Measurements from ENCODE around the gene TTLL5.

The TTLL5 gene

GRCh38 chr14:75773046-75773445, 112.0 kb downstream of the TTLL5 start:
- DNase-seq (ENCODE audit: low read depth, low spot score) = no peak
- H3K27ac ChIP-seq = no peak overlapping the region

DNA sequence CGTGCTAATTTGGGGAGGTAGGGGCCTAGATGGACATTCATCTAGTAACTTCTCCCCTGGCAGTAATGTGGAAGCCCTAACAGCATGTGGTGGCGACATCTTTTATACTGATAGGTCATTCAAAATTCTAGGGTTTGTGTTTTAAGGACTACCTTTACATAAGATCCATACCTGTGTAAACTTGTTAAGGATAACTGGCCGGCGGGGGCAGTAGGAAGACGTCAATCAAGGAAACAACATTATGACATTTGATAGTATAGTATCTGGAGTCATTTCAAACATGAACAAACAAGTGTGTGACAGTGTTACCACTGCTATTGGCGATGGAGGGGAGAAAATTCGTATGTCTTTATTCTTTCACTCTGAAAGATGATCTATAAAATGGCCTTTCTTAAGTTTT, 120.0 kb downstream of the TTLL5 start:
- no peak overlapping the region for H3K27ac ChIP-seq
- no peak for DNase-seq (ENCODE audit: low read depth, low spot score)

- DNase-seq (ENCODE audit: low read depth, low spot score) = no peak
- no peak overlapping the region for H3K27ac ChIP-seq
Measured at GRCh38 chr14:75783184-75783583, 122.1 kb downstream of the TTLL5 start.

GRCh38 chr14:75783602-75784313, 122.7 kb downstream of the TTLL5 start:
- DNase-seq (ENCODE audit: low read depth, low spot score) = no peak
- H3K27ac ChIP-seq = no peak overlapping the region

DNA sequence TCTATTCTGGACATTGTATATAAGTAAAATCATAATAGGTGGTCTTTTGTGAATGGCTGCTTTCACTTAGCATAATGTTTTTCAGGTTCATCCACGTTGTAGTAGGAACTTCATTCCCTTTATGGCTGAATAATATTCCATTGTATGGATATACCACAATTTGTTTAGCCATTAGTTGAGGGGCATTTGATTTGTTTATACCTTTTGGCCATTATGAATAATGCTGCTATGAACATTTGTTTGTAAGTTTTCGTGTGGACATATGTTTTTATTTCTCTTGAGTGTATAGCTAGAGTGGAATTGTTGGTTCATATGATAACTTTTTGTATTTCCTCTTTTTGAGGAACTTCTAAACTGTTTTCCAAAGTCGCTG, 123.3 kb downstream of the TTLL5 start:
- no peak overlapping the region for H3K27ac ChIP-seq
- DNase-seq (ENCODE audit: low read depth, low spot score) = no peak

GRCh38 chr14:75793806-75794205, 132.8 kb downstream of the TTLL5 start:
- DNase-seq (ENCODE audit: low read depth, low spot score) = no peak
- no peak overlapping the region for H3K27ac ChIP-seq

DNA sequence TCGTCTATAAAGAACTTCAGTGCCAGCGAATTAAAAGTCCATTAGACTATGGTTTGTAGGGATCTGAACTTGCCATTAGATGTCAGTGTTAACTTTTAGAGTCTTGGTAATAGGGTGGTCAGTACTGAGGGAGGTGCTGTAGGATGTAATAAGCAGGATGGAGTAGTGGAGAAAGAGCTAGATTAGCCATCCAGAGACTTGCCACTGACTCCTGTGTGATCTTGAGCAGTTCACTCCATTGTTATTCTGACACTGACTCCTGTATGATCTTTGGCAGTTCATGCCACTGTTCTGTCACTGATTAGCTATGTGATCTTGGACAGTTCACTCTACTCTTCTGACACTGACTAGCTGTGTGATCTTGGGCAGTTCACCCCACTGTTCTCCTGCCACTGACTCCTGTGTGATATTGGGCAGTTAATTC, 133.6 kb downstream of the TTLL5 start:
- no peak overlapping the region for H3K27ac ChIP-seq

DNA sequence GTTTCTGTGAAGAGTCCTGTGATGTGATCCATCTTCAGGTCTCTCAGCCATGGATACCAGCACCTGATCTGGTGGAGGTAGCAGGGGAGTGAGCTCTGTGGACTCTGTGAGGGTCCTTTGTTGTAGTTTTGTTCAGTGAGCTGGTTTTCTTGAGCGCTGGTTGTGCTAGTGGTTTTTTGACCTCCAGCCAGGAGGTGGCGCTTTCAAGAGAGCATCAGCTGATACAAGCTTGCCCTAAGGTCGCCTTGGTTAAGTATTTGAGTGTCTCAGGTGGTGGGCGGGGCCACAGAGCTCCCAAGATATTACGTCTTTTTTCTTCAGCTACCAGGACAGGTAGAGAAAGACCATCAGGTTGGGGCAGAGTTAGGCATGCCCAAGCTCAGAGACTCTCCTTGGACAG, 139.7 kb downstream of the TTLL5 start:
- no peak overlapping the region for H3K27ac ChIP-seq
- no peak for DNase-seq (ENCODE audit: low read depth, low spot score)

More for the DNA sequence above, 133.6 kb downstream of the TTLL5 start:
- DNase-seq (ENCODE audit: low read depth, low spot score) = no peak

GRCh38 chr14:75802486-75802885, 141.4 kb downstream of the TTLL5 start:
- H3K27ac ChIP-seq = no peak overlapping the region
- DNase-seq (ENCODE audit: low read depth, low spot score) = no peak

DNA sequence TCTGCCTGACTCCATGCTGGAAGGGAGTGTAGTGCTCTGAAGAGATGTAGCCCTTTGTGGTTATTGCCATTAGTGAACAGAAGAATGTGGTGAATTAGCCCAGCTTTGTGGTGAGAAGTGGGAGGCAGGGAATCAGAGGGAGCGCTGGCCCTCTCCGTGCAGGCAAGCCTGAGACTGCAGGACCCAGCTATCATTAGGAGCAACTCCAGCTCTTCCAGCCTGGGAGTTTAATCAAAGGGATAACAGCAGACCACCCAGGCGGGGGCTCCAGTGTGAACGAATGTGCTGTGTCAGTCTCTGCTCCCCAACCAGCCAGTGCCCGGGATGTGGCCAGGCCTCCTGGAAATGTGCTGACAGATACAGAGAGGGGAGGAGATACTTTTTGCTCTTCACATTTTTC, 142.7 kb downstream of the TTLL5 start:
- no peak for DNase-seq (ENCODE audit: low read depth, low spot score)
- H3K27ac ChIP-seq = no peak overlapping the region

GRCh38 chr14:75804570-75805275, 143.7 kb downstream of the TTLL5 start:
- DNase-seq (ENCODE audit: low read depth, low spot score) = no peak
- H3K27ac ChIP-seq = no peak overlapping the region

- DNase-seq (ENCODE audit: low read depth, low spot score) = no peak
Measured at GRCh38 chr14:75805646-75806045, 144.6 kb downstream of the TTLL5 start.

DNA sequence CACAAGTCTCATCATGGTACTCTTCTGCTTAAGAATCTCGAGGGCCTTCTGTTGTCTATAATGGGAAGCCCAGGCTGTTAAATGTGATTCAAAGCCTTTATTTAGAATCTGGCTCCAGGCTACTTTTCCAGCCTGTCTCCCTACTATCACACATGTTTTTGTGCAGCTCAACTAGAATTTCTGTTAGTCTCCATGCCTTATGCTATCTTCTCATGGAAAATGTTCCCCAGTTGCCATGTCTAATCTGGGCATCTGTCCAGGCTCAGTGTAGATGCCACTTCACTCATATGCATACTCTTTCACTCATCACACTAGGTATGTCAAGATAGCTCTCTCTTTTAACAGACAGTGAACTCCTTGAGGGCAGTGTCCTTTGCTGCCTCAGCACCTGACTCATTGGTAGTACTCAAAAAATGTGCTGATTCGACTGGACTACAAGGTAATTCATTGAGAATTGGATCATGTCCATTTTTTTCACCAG, 145.3 kb downstream of the TTLL5 start:
- no peak for DNase-seq (ENCODE audit: low read depth, low spot score)
- H3K27ac ChIP-seq = no peak overlapping the region

More at GRCh38 chr14:75805646-75806045, 144.6 kb downstream of the TTLL5 start:
- H3K27ac ChIP-seq = no peak overlapping the region

DNA sequence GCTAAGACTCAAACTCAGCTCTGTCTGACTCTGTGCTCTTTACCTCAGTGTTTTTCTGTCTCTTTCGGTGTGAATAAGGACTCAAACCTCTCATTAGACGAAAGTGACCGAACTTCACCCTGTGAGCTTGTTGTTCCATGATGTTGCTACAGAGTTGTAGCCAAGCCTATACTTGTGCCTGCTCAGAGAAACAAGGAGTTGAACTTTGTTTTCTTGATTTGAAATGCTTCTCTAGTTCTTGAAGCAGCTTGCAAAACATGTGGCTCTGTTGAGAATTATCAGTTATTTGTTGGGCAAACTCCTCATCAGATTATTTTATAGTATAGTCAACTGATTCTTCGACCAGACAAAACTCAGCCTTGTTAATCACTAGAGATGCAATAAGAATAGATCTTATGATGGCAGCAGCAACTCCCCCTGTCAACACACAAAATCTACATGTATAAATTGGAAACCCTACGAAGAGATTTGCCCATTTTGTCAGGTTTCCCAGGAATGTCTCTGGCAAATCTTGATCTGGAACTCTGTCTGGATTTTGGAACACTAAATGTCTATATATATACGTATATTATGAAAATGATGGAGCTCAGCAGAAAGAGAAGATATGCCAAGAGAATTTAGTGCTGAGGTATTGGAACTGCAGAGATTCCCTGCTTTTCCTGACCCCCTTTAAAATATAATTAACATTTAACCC, 146.8 kb downstream of the TTLL5 start:
- DNase-seq (ENCODE audit: low read depth, low spot score) = no peak
- H3K27ac ChIP-seq = no peak overlapping the region

GRCh38 chr14:75811136-75811829, 150.2 kb downstream of the TTLL5 start:
- DNase-seq (ENCODE audit: low read depth, low spot score) = no peak
- H3K27ac ChIP-seq = no peak overlapping the region

- DNase-seq (ENCODE audit: low read depth, low spot score) = no peak
- H3K27ac ChIP-seq = no peak overlapping the region
Measured at GRCh38 chr14:75811872-75812499, 150.9 kb downstream of the TTLL5 start.

DNA sequence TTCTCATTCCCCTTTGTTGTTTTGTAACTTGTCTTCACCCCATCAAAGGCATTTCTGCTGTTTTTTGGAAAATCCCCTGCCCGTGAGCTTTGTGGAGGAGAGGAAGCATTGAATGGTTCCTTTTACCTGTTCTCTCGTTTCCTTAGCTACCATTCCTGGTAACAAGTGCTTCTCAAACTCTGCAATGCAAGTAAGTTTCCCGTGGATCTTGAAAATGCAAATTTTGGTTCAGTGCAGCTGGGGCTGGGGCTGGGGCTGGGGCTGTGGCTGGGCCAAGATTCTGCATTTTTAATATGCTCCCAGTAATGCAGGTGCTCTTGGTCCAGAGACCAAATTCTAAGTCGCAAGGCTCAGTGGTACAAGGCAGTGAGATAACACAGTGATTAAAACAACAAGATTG, 151.6 kb downstream of the TTLL5 start:
- H3K27ac ChIP-seq = no peak overlapping the region
- DNase-seq (ENCODE audit: low read depth, low spot score) = no peak

- H3K27ac ChIP-seq = no peak overlapping the region
- DNase-seq (ENCODE audit: low read depth, low spot score) = no peak
Measured at GRCh38 chr14:75820761-75821160, 159.7 kb downstream of the TTLL5 start.

DNA sequence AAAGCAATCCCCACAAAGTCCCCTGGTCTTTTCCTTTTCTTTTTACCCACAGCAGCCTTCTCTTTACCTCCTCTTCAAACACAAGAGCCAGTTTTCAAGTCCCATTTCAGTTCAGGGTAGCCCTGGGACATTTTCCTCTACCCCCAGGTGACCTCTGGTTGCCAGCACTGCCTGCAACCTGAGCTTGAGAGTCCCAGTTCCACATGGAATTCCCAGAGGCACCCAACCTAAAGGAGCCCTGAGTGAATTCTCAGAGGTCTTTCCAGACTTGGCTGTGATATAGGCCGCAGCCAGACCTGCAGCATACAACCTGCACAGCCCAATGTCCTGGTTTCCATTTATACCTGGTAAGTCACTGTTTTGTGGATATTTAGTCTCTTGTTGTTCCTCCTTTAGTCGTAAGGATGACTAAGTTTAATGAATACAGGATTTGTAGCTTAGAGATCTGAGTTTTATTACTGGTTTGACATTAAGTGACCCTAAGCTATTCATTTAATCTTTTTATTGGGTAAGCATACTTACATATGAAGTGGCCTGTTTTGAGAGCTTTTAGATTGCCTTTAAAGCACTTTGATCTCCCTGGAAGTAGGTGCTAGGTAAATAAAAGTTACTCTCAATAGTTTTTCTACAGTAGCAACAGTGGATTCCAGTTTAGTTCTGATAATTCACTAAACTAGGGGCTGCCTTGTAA, 160.9 kb downstream of the TTLL5 start:
- peak; percentile 18 for DNase-seq (ENCODE audit: low read depth, low spot score)
- H3K27ac ChIP-seq = peak overlapping the region; percentile 72
